Calu3 (cell line): Measurements from ENCODE around the gene GOLIM4. TPM values are rescaled to one million over a fixed set of nuclear protein-coding genes. Genes with fewer than 3 reads are reported as not detected.

Experiments used
- BruUV-seq: library from RNA; stranded (reverse); fragments of 400-500 nt; replicated peaks from 2 replicates; lab custom pipeline; 2021; lab: Mats Ljungman, UMichigan
- CTCF ChIA-PET: fragments of 300-600 bp; sonication (Branson Sonifier 250); formaldehyde crosslinking; loops from one replicate; lab custom pipeline; 2022; ENCODE audit warnings: antibody characterized with exemption; lab: Charles Lee
- DNase-seq: peaks from one replicate; pipeline ENCODE4 v3.0.0; 2022
- H3K27ac Mint-ChIP-seq: one replicate; pipeline ENCODE4 v1.8.0; 2022; ENCODE audit warnings: mixed read lengths; ENCODE audit not compliant: unreplicated experiment
- H3K27me3 Mint-ChIP-seq: one replicate; pipeline ENCODE4 v1.8.0; 2022; ENCODE audit warnings: mixed read lengths; ENCODE audit not compliant: unreplicated experiment
- H3K36me3 Mint-ChIP-seq: one replicate; pipeline ENCODE4 v1.8.0; 2022; ENCODE audit warnings: mild to moderate bottlenecking, moderate library complexity, mixed read lengths; ENCODE audit not compliant: insufficient read depth, unreplicated experiment
- H3K4me1 Mint-ChIP-seq: one replicate; pipeline ENCODE4 v1.8.0; 2022; ENCODE audit warnings: mild to moderate bottlenecking, low read depth, mixed read lengths; ENCODE audit not compliant: unreplicated experiment
- H3K4me3 Mint-ChIP-seq: one replicate; pipeline ENCODE4 v1.8.0; 2022; ENCODE audit warnings: mild to moderate bottlenecking, low read depth, moderate library complexity, mixed read lengths; ENCODE audit not compliant: unreplicated experiment
- H3K9me3 Mint-ChIP-seq: one replicate; pipeline ENCODE4 v1.8.0; 2022; ENCODE audit warnings: low read depth, mixed read lengths; ENCODE audit not compliant: unreplicated experiment
- intact Hi-C: fragments of 100-400 bp; cut with micrococcal nuclease; formaldehyde crosslinking; loops from one replicate; pipeline ENCODE4 v1.10.0; 2022; ENCODE audit not compliant: unreplicated experiment
- total RNA-seq: library from RNA; stranded (reverse); gene quantifications from 2 replicates; pipeline ENCODE4 v1.2.3, GENCODE V29; 2022
- TF ChIP-seq, protein P1 (sequence below): fragments of 200-600 bp; IDR thresholded peaks from one replicate; pipeline ENCODE4 v1.8.0; 2022; ENCODE audit warnings: antibody characterized with exemption; ENCODE audit not compliant: unreplicated experiment

Gene GOLIM4
- total RNA-seq, 1 experiment from 2014 or later: 53.8 TPM

DNA sequence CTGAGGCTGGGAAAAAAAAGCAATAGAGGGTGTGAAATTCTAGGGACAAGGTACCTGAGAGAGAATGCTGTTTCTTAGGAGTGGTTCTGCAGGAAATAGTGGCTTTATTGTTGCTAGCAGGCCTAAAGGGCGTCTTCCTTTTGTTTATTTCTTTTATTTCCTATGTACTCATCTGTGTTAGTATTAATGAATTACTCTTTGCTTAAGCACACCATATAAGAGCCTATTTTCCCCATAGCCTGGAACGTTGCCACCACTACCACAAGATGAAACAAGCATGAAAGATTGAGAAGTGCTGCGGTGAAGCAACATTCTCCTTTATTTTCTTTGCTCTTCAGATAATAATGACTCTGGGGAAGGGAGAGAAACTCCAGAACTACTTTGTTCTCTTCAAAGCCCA lies 21.3 kb upstream of the GOLIM4 start:
- TF ChIP-seq, protein P1, sequence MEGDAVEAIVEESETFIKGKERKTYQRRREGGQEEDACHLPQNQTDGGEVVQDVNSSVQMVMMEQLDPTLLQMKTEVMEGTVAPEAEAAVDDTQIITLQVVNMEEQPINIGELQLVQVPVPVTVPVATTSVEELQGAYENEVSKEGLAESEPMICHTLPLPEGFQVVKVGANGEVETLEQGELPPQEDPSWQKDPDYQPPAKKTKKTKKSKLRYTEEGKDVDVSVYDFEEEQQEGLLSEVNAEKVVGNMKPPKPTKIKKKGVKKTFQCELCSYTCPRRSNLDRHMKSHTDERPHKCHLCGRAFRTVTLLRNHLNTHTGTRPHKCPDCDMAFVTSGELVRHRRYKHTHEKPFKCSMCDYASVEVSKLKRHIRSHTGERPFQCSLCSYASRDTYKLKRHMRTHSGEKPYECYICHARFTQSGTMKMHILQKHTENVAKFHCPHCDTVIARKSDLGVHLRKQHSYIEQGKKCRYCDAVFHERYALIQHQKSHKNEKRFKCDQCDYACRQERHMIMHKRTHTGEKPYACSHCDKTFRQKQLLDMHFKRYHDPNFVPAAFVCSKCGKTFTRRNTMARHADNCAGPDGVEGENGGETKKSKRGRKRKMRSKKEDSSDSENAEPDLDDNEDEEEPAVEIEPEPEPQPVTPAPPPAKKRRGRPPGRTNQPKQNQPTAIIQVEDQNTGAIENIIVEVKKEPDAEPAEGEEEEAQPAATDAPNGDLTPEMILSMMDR: no peak
- BruUV-seq: no TSS peak
- CTCF ChIA-PET: interaction anchor here (0.6 kb wide), 1 partner anchor 52 kb away, joined by 3 read pairs; no protein-coding TSS in a partner anchor
- intact Hi-C loops: no loop called here
- H3K9me3 Mint-ChIP-seq: no peaks in the 10 kb centered on the region
- no peak for DNase-seq
- no peak overlapping the region for H3K4me3 Mint-ChIP-seq
- no peaks in the 10 kb centered on the region for H3K4me1 Mint-ChIP-seq
- no peak overlapping the region for H3K27ac Mint-ChIP-seq
- no peaks in the 10 kb centered on the region for H3K36me3 Mint-ChIP-seq
- no peaks in the 10 kb centered on the region for H3K27me3 Mint-ChIP-seq

- Mint-ChIP-seq H3K4me3 (no peak overlapping the region), H3K27ac (no peak overlapping the region), H3K27me3 (no peaks in the 10 kb centered on the region), H3K9me3 (no peaks in the 10 kb centered on the region), H3K4me1 (no peaks in the 10 kb centered on the region), H3K36me3 (no peaks in the 10 kb centered on the region)
- CTCF ChIA-PET: interaction anchor here (0.5 kb wide), 1 partner anchor 82 kb away, joined by 3 read pairs; no protein-coding TSS in a partner anchor
- DNase-seq: no peak
- TF ChIP-seq, protein P1: no peak
- intact Hi-C loops: no loop called here
- no TSS peak for BruUV-seq
These were observed 20.6 kb upstream of the GOLIM4 start for GRCh38 chr3:168116279-168116678.

DNA sequence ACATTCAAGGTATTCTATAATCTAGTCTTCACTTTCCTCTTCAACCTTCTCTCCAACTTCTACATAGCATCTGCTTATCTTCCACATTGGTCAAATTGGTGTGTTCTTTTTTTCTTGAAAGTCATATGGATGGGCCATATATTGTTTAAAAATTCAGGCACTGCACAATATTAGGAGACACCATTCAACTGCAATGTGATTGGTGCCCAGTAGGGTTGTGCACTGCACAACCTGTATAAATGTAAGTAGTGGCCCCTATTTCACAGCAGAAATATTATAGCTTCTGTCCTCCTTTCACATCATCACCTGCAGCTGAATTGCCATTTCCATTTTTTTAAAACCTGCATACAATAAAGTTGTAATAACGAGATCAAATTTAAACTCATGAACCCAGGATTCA lies 18.1 kb upstream of the GOLIM4 start:
- CTCF ChIA-PET: no interaction called here

GRCh38 chr3:168112894-168113293 lies 17.2 kb upstream of the GOLIM4 start:
- intact Hi-C loops: no loop called here
- CTCF ChIA-PET: interaction anchor here (0.9 kb wide), 1 partner anchor 61 kb away, joined by 3 read pairs; no protein-coding TSS in a partner anchor
- TF ChIP-seq, protein P1: no peak

More for the DNA sequence above, 18.1 kb upstream of the GOLIM4 start:
- H3K27me3 Mint-ChIP-seq: no peaks in the 10 kb centered on the region
- no peak overlapping the region for H3K4me3 Mint-ChIP-seq
- no peaks in the 10 kb centered on the region for H3K36me3 Mint-ChIP-seq
- TF ChIP-seq, protein P1: no peak
- no peak overlapping the region for H3K27ac Mint-ChIP-seq
- intact Hi-C loops: no loop called here
- no TSS peak for BruUV-seq
- no peaks in the 10 kb centered on the region for H3K9me3 Mint-ChIP-seq
- H3K4me1 Mint-ChIP-seq: no peaks in the 10 kb centered on the region
- DNase-seq: no peak

More at GRCh38 chr3:168112894-168113293, 17.2 kb upstream of the GOLIM4 start:
- Mint-ChIP-seq H3K4me1 (no peaks in the 10 kb centered on the region), H3K36me3 (no peaks in the 10 kb centered on the region), H3K27me3 (no peaks in the 10 kb centered on the region), H3K9me3 (no peaks in the 10 kb centered on the region), H3K4me3 (no peak overlapping the region), H3K27ac (no peak overlapping the region)
- no peak for DNase-seq
- BruUV-seq: no TSS peak
